Skeletal muscle cell (primary cell): Measurements from ENCODE around the gene HLA-DOA.

Experiments used
- DNase-seq: peaks from one replicate; pipeline ENCODE4 v3.0.0-alpha.2; 2010; ENCODE audit warnings: low read depth
- H3K4me3 ChIP-seq: 2 replicates; pipeline ENCODE4 v1.5.1; 2011; ENCODE audit warnings: low read depth, mild to moderate bottlenecking, control low read depth, low read length, moderate library complexity

The HLA-DOA gene

DNA sequence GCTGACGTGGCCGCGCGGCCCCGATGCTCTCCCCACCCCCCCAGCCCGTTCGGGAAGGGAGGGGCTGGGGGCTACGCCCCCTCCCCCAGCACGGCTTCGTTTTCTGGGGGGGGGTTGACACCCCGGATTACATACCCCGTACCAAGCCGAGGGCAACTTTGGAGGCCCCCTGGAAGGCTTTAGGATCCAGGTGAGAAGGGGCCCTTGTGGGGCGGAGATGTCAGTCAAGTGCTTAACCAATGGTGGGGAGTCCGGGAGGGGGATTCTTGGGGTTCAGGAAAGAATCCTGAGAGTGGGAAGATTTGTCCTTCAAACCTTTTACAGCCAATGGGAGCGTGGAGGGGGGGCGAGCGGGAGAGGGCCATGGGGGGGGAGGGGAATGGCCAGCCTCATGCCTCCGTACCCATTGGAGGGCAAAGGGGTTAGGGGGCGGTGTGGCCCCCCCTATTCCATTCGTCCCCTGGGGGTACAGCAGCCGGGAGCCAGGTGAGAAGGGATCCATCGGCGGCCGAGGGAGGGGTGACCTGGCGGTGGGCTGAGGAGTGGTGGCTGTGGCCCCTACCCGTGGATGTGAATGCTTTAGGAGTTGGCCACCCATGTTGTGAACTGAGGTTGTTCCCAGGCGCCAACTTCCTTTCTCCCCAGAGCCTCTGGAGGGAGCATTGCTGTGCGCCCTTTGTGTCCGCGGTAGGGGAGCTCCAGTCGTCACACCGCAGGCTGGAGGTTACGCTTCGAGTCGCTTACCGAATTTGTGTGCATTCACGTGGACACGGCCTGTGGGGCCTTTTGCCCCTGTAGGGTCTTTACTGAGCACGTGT is 40.3 kb downstream of the HLA-DOA start:
- peak; percentile 57 for DNase-seq
- peak overlapping the region; percentile 84 for H3K4me3 ChIP-seq

DNA sequence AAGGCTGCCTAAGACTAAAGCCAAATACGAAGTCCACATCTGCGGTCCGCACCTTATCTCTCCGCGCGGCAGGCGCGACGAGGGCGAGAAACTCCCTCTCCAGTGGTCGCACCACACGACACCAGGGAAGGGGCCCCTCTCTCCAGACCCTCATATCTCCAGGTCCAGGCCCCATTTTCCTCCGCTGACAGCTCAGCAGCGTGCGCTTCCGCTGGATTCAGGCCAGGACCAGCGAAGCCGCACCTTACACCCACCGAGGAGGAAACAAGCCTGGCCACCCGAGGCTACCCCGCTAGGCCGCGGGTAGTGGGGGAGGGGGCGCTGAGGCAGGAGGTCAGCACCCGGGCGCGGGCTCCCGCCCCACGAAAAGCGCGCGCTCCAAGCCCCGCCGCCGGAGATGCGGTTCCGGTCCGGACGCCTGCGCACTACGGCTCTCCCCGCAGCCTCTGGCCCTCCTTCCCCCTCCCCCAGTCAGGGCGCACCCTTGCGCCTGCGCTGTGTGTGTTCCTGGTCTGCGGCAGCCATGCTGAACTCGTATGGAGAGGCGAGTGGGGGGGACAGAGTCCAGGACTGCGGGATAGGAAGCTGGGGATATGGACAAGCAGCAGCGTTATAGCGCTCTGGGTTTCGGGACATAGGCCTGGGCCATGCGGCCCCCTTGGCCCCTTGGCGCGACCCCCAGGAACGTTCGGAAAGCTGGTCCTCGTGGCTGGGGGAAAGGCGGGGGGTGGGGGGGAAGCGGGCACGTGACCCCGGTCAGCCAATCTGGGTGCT is 41.1 kb downstream of the HLA-DOA start, which contains the start of gene BRD2:
Gene BRD2 (plus strand): TSS at position 502 of the 774 bp plus-strand sequence. CDS start 4,305 bp downstream, outside the sequence.
- peak within 1 kb of the TSS; percentile 84 for H3K4me3 ChIP-seq

DNA sequence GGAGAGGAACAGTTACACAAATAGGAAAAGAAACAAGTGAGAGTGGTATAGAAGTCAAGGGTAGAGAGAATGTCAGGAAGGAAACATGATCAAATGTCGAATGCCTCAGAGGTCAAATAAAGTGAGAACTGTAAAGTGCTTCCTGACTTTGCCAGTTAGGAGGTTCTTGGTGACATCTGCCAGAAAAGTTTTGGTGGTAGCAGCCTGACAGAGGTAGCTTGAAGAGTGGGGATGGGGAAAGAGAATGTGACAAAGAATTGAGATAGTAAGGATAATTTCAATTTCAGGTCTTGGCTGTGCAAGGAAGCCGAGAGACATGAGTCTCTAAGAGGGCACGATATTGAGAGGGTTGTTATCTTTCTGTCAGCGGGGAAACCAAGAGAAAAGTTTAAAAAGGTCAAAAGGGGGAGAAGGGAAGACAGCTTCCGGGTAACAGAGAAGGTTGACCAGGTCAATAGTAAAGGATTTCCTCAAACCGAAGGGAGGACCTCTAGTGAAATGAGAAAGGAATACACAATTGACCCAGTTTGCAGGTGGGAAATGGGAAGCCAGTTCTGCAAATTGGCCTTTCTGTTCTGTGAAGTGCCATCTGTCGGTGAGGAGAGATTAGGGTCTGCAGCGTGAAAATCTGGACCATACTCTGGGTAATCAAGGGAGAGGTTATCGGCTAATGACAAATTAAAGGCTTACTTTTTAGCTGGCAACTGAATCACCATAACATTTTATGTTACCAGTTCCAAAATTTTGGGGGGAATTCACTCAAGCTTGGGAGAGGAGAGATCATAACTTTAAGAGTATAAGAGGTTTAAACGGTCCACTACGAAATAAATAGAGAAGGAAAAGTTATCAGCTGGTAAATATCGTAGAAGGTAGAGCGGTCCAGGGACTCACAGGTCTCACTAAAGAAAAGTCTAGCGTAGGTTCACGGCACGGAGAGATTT is 42.0 kb downstream of the HLA-DOA start:
- no peak for DNase-seq
- H3K4me3 ChIP-seq: peak overlapping the region; percentile 84

More for the DNA sequence above, 41.1 kb downstream of the HLA-DOA start, which contains the start of gene BRD2:
- peak; percentile 90 for DNase-seq

DNA sequence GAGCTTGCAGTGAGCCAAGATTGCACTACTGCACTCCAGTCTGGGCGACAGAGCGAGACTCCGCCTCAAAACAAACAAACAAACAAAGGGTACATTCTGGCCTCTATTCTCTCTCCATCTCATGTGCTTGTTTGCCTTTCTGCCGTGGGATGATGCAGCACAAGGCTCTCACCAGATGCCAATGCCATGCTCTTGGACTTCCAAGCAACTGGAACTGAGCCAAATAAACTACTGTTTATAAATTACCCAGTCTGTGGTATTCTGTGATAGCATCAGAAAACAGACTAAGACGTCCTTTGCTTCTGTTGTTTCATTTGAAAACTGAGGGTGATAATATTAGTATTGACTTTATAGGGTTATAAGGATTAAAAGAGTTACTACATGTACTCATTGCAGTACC is 44.6 kb downstream of the HLA-DOA start:
- H3K4me3 ChIP-seq: no peak overlapping the region
- no peak for DNase-seq

DNA sequence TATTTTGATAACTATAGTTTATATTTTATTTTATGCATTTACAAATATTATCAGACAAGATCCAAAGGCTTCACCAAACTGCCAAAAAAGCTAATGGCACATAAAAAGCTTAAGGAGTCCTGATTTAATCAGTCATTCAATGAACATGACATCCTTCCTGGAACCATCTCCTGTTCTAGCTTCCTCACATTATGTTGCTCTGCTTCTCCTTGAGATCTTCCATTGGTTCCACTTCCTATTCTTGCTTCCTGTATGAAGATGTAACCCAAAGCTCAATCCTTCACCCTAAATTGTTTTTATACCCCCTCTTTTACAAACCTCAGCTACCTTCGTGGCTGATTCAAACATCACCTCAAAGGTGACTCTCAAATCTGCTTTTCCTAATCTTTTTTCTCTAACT is 45.5 kb downstream of the HLA-DOA start:
- H3K4me3 ChIP-seq: no peak overlapping the region
- DNase-seq: no peak

DNA sequence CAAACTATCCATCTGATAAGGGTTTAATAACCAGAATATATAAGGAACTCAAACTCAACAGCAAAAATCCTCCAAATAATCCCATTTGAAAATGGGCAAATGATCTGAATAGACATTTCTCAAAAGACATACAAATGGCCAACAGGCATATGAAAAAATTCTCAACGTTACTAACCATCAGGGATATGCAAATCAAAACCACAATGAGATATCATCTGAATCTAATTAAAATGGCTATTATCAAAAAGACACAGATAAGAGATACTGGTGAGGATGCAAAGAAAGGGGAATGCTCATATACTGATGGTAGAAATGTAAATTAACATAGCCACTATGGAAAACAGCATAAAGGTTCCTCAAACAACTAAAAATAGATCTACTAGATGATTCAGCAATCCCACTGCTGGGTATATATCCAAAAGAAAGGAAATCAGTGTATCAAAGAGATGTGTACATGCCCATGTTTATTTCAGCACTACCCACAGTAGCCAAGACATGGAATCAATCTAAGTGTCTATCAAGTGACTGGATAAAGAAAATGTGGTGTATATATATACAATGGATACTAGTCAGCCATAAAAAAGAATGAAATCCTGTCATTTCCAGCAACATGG is 47.1 kb downstream of the HLA-DOA start:
- H3K4me3 ChIP-seq: no peak overlapping the region
- no peak for DNase-seq

DNA sequence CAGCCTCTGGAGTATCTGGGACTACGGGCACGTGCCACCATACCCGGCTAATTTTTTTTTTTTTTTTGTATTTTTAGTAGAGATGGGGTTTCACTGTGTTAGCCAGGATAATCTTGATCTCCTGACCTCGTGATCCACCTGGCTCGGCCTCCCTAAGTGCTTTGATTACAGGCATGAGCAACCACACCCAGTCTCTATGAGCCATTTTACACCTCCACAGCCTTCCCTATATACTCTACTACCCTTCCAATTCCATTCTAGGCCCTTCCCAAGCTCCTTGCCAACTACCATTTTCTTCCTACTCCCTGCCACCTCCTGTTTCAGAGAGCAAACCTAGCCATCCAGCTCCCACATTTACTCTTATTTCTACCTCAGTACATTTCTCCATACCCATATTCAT is 48.8 kb downstream of the HLA-DOA start:
- DNase-seq: no peak
- no peak overlapping the region for H3K4me3 ChIP-seq

DNA sequence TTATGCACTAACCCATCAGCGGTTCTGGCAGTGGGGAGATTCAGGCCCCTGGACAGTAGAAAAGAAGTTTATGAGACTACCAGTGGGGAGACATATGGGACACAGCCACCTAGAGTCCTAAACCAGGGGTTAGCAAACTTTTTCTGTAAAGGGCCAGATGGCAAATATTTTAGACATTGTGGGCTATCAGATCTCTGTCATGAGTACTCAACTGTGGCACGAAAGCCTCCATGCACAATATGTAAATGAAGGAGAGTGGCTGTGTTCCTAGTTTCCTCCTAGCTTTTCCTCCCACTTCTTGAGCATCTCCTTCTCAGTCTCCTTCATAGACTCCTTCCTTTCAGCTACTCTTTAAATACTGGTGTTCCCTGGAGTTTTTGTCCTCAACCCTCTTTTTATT is 53.2 kb downstream of the HLA-DOA start:
- DNase-seq: no peak
- no peak overlapping the region for H3K4me3 ChIP-seq

DNA sequence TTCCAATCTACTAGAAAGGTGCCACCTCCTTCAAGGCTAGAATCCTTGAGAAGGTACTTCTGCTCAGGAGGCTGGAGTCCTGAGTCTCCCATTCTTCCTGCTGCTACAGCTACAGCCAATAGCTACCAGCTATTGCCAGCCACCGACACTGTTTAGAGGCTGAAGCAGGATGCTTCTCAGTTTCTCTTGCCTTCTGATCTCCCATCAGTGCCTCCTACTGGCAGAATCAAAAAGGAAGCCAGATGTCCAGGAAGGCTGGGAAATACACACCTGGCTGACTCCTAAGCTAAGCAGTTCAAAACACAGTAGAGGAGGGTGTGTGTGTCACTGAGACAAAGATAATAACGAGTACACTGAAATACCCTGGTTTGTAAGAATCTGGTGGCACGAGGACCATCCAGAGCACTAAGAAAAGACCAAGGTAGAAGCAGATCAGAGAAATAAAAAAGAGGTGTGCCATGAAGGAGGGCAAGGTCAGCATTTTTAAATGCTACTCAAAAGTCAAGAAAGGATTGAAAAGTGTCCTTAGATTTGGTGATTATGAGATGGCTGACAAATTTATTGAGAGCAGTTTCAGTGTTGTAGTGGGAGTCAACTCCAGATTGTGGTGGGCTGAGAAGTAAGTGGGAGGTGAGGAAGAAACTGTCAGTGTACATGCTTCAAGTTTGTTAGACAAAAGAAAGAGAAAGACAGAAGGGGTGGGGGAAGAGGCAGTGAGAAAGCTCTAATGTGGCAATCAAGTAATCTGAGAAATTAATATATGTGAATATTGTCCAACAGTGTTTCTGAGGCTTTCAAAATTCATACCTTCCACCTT is 54.2 kb downstream of the HLA-DOA start:
- no peak overlapping the region for H3K4me3 ChIP-seq
- DNase-seq: no peak

DNA sequence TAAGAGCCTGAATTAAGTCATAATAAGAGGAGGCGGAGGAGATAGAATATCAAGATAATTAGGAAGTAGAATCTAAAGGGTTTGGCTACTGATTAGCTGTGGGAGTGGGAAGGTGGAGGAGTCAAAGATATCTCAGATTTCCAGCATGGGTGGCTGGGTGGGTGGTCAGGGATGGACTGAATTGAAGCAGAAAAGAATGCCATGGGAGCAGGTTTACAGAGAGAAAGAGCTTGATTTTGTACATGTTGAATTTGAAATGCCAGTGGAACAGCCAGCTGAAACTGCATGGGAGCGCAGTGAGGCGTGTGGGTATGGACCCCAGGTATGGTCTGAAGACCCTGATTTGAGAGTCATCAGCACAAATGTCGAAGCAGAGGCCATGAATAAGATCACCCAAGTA is 55.1 kb downstream of the HLA-DOA start:
- H3K4me3 ChIP-seq: no peak overlapping the region
- DNase-seq: no peak
